CD4-positive, alpha-beta T cell (primary cell): ENCODE data around the gene TAOK3. TPM values are rescaled to one million over a fixed set of nuclear protein-coding genes. Genes with fewer than 3 reads are reported as not detected.

Experiments
- ATAC-seq: fragments of 200-7000 bp; cut with Tn5 transposase; one replicate; pipeline ENCODE4 v1.10.0; 2022; ENCODE audit warnings: mild to moderate bottlenecking; ENCODE audit not compliant: poor library complexity
- CTCF ChIA-PET: fragments of 350-600 bp; sonication (Branson Sonifier 250); formaldehyde crosslinking; loops from one replicate; lab custom pipeline; 2021; ENCODE audit warnings: antibody characterized with exemption, inconsistent platforms; lab: Charles Lee
- POLR2A ChIA-PET: fragments of 350-600 bp; sonication (Branson Sonifier 250); formaldehyde crosslinking; loops from one replicate; lab custom pipeline; 2021; ENCODE audit warnings: antibody characterized with exemption, inconsistent platforms; lab: Charles Lee
- DNase-seq, 14 experiments: peaks; one replicate each; pipeline ENCODE4 v3.0.0-alpha.2; 2013 to 2020; ENCODE audit warnings: mixed read lengths in 2 of 14
- H3K27ac ChIP-seq, 2 donors: one replicate each; pipeline versions ENCODE4 v1.5.1 to v1.7.0; 2013; ENCODE audit warnings: low read length in 2 of 2, low read depth in 1 of 2, mild to moderate bottlenecking in 1 of 2
- H3K27me3 ChIP-seq, 2 experiments: 1 replicate in 1 of 2; 2 replicates in 1 of 2; pipeline versions ENCODE4 v1.6.1 to v1.7.0; 2013; ENCODE audit warnings: low read length in 2 of 2, control low read depth in 1 of 2, mild to moderate bottlenecking in 1 of 2, moderate library complexity in 1 of 2; ENCODE audit not compliant: insufficient read depth in 2 of 2, control insufficient read depth in 1 of 2
- H3K36me3 ChIP-seq: one replicate; pipeline ENCODE4 v1.6.1; 2013; ENCODE audit warnings: low read length, control low read depth; ENCODE audit not compliant: insufficient read depth
- H3K4me1 ChIP-seq: one replicate; pipeline ENCODE4 v1.6.1; 2013; ENCODE audit warnings: low read length, control low read depth; ENCODE audit not compliant: insufficient read depth
- H3K4me3 ChIP-seq: one replicate; pipeline ENCODE4 v1.5.1; 2013; ENCODE audit warnings: mild to moderate bottlenecking, low read length, moderate library complexity
- H3K9me3 ChIP-seq, 2 experiments: 1 replicate in 1 of 2; 2 replicates in 1 of 2; pipeline versions ENCODE4 v1.6.1 to v1.7.0; 2013; ENCODE audit warnings: low read length in 2 of 2, mild to moderate bottlenecking in 2 of 2, control low read depth in 1 of 2, moderate library complexity in 1 of 2; ENCODE audit not compliant: control insufficient read depth in 1 of 2, insufficient read depth in 1 of 2
- H3K27ac Mint-ChIP-seq: one replicate; pipeline ENCODE4 v1.8.0; 2020; ENCODE audit warnings: mixed read lengths
- H3K27me3 Mint-ChIP-seq: one replicate; pipeline ENCODE4 v1.8.0; 2021; ENCODE audit warnings: mixed read lengths
- H3K36me3 Mint-ChIP-seq: one replicate; pipeline ENCODE4 v1.8.0; 2021; ENCODE audit warnings: low read depth, mixed read lengths
- H3K4me1 Mint-ChIP-seq: one replicate; pipeline ENCODE4 v1.8.0; 2021; ENCODE audit warnings: low read depth, mixed read lengths
- H3K4me3 Mint-ChIP-seq: one replicate; pipeline ENCODE4 v1.8.0; 2020; ENCODE audit warnings: mild to moderate bottlenecking, mixed read lengths
- H3K9me3 Mint-ChIP-seq: one replicate; pipeline ENCODE4 v1.8.0; 2020; ENCODE audit warnings: mixed read lengths
- CTCF ChIP-seq: fragments of 200-600 bp; IDR thresholded peaks from one replicate; pipeline ENCODE4 v1.8.0; 2022; ENCODE audit warnings: antibody characterized with exemption, mild to moderate bottlenecking
- intact Hi-C, 2 experiments: fragments of 100-400 bp; cut with DNase I in 1 of 2; cut with micrococcal nuclease in 1 of 2; formaldehyde crosslinking; loops; one replicate each; pipeline versions ENCODE4 v1.15.1 to v1.9.0; 2023 to 2025; cut with DNase I, micrococcal nuclease
- total RNA-seq, 174 experiments: library from RNA in 2 of 174; stranded (reverse) in 2 of 174; gene quantifications; one replicate each; pipeline ENCODE4 v1.2.3 and lab custom pipeline; 2021 to 2026

The TAOK3 gene
- total RNA-seq, 2 experiments from 2014 or later = 53.5 to 56.6 TPM

- Mint-ChIP-seq H3K36me3 (peaks cover 47% of the 10 kb centered on the region), H3K4me1 (peaks cover 41% of the 10 kb centered on the region), H3K27me3 (no peaks in the 10 kb centered on the region), H3K27ac (no peak overlapping the region), H3K4me3 (no peak overlapping the region), H3K9me3 (no peaks in the 10 kb centered on the region)
- no peaks in the 10 kb centered on the region for H3K4me1 ChIP-seq
- no peak overlapping the region for H3K27ac ChIP-seq
- DNase-seq = no peak
- ATAC-seq = no peak
- CTCF ChIA-PET = interaction anchor here (1.0 to 1.8 kb wide), 2 partner anchors 8 to 192 kb away, joined by 3 to 11 read pairs; partner anchors contain the start of gene SUDS3
- H3K36me3 ChIP-seq = peaks cover 39% of the 10 kb centered on the region
- TF ChIP-seq CTCF = no peak
- intact Hi-C loops = loop anchor here in 1 of 2 experiments (1.0 to 10.0 kb wide), 2 partner anchors 191 to 1361 kb away; no protein-coding TSS in a partner anchor
- H3K27me3 ChIP-seq = no peaks in the 10 kb centered on the region
- no peaks in the 10 kb centered on the region for H3K9me3 ChIP-seq
- POLR2A ChIA-PET = interaction anchor here (0.5 to 3.2 kb wide), 4 partner anchors 44 to 192 kb away, joined by 3 to 13 read pairs (median 4); partner anchors contain the start of genes PEBP1, SUDS3 and TAOK3
- no peak overlapping the region for H3K4me3 ChIP-seq
Observed at GRCh38 chr12:118183711-118184110, 189.0 kb downstream of the TAOK3 start.

GRCh38 chr12:118183155-118183554 is 189.6 kb downstream of the TAOK3 start:
- TF ChIP-seq CTCF = no peak
- ChIA-PET CTCF (interaction anchor here (0.7 to 1.8 kb wide), 2 partner anchors 47 to 193 kb away, joined by 3 to 11 read pairs; partner anchors contain the start of genes PEBP1 and SUDS3), POLR2A (interaction anchor here (1.4 to 3.2 kb wide), 2 partner anchors 190 to 193 kb away, joined by 4 to 13 read pairs; partner anchors contain the start of genes SUDS3 and TAOK3)
- H3K36me3 Mint-ChIP-seq = peaks cover 46% of the 10 kb centered on the region
- peaks cover 41% of the 10 kb centered on the region for H3K4me1 Mint-ChIP-seq
- DNase-seq = no peak
- Histone ChIP-seq H3K4me3 (no peak overlapping the region), H3K36me3 (peaks cover 39% of the 10 kb centered on the region), H3K9me3 (no peaks in the 10 kb centered on the region), H3K27ac (peak overlapping the region in 1 of 2 donors; percentile 13), H3K27me3 (no peaks in the 10 kb centered on the region), H3K4me1 (no peaks in the 10 kb centered on the region)
- H3K27me3 Mint-ChIP-seq = no peaks in the 10 kb centered on the region
- H3K4me3 Mint-ChIP-seq = no peak overlapping the region
- no peaks in the 10 kb centered on the region for H3K9me3 Mint-ChIP-seq
- H3K27ac Mint-ChIP-seq = no peak overlapping the region
- ATAC-seq = no peak
- intact Hi-C loops = loop anchor here in 1 of 2 experiments (10.0 kb wide), 1 partner anchor 1362 kb away; no protein-coding TSS in a partner anchor

- Mint-ChIP-seq H3K27me3 (no peaks in the 10 kb centered on the region), H3K36me3 (peaks cover 78% of the 10 kb centered on the region), H3K9me3 (no peaks in the 10 kb centered on the region), H3K4me1 (no peaks in the 10 kb centered on the region), H3K27ac (no peak overlapping the region), H3K4me3 (no peak overlapping the region)
- Histone ChIP-seq H3K27ac (no peak overlapping the region), H3K4me1 (no peaks in the 10 kb centered on the region), H3K27me3 (no peaks in the 10 kb centered on the region), H3K9me3 (no peaks in the 10 kb centered on the region), H3K4me3 (no peak overlapping the region), H3K36me3 (peaks cover 79% of the 10 kb centered on the region)
- DNase-seq (peak in 3 of 14 experiments; percentile 16 to 37 (median 36)), ATAC-seq (no peak)
- no peak for TF ChIP-seq CTCF
- ChIA-PET POLR2A (no interaction called here), CTCF (interaction anchor here (1.0 kb wide), 1 partner anchor 8 kb away, joined by 3 read pairs; no protein-coding TSS in a partner anchor)
- intact Hi-C loops = no loop called here
Observed at GRCh38 chr12:118175823-118176447, 196.8 kb downstream of the TAOK3 start.
